Muscle layer of duodenum (tissue), 2 donors: Measurements from ENCODE around the gene ODAD3.
A peak's percentile ranks its signal among the peaks of the same experiment; 100 is the strongest.

Source experiments
- H3K27ac ChIP-seq: one replicate; pipeline ENCODE4 v1.7.0; 2013; ENCODE audit warnings: mild to moderate bottlenecking, low read length
- H3K27me3 ChIP-seq: one replicate; pipeline ENCODE4 v1.7.0; 2013; ENCODE audit warnings: low read depth, mild to moderate bottlenecking, control low read depth, low read length
- H3K36me3 ChIP-seq, 2 donors: one replicate each; pipeline ENCODE4 v1.7.0; 2013; ENCODE audit warnings: low read length in 2 of 2, control low read depth in 1 of 2, mild to moderate bottlenecking in 1 of 2; ENCODE audit not compliant: insufficient read depth in 2 of 2, control insufficient read depth in 1 of 2
- H3K4me1 ChIP-seq, 2 donors: one replicate each; pipeline ENCODE4 v1.7.0; 2013; ENCODE audit warnings: low read length in 2 of 2, mild to moderate bottlenecking in 2 of 2, control low read depth in 1 of 2, moderate library complexity in 1 of 2; ENCODE audit not compliant: insufficient read depth in 2 of 2, control insufficient read depth in 1 of 2
- H3K4me3 ChIP-seq, 2 donors: one replicate each; pipeline ENCODE4 v1.7.0; 2013; ENCODE audit warnings: low read length in 2 of 2, low read depth in 1 of 2, mild to moderate bottlenecking in 1 of 2
- H3K9me3 ChIP-seq, 2 donors: one replicate each; pipeline ENCODE4 v1.7.0; 2013; ENCODE audit warnings: low read length in 2 of 2, control low read depth in 1 of 2, mild to moderate bottlenecking in 1 of 2; ENCODE audit not compliant: control insufficient read depth in 1 of 2
- donor health status: healthy.

The ODAD3 gene

DNA sequence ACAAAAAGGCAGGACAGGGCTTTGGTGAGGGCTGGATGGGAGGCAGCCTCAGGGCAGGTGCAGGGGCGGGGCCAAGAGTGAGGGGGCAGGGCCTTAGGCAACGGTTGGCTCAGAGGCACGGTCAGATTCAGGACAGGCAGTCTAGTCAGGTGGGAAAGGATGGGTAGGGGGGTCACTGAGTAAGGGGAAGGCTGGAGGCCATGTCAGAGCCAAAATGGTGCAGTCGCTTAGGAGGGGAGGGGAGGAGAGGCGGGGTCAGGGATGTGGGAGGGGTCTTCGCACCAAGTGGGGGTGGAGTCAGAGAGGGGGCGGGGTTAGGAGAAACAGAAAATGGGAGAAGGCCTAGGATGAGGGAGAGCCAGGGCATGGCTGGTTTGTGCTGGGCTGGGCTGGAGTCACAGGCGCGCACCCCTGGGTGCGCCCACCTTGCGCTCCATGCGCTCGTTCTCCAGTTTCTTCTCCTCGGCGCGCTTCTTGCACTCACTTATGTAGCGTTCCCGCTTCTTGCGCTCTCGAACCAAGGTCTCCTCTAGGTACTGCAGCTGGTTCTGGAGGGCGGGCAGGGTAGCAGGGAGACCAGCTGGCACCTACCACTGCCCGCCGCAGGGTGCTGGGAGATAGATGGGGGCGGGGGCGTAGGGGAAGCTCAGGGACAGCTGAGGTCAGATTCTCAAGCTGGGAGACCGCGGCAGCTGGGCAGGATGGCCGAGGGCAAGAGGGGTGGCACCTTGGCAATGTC, 9.0 kb downstream of the ODAD3 start:
- H3K36me3 ChIP-seq: no peaks in the 10 kb centered on the region
- peaks cover 25% of the 10 kb centered on the region for H3K27me3 ChIP-seq
- no peaks in the 10 kb centered on the region for H3K9me3 ChIP-seq
- H3K4me3 ChIP-seq: no peak overlapping the region
- no peak overlapping the region for H3K27ac ChIP-seq
- H3K4me1 ChIP-seq: peaks cover 0 to 24% of the 10 kb centered on the region in 2 donors

DNA sequence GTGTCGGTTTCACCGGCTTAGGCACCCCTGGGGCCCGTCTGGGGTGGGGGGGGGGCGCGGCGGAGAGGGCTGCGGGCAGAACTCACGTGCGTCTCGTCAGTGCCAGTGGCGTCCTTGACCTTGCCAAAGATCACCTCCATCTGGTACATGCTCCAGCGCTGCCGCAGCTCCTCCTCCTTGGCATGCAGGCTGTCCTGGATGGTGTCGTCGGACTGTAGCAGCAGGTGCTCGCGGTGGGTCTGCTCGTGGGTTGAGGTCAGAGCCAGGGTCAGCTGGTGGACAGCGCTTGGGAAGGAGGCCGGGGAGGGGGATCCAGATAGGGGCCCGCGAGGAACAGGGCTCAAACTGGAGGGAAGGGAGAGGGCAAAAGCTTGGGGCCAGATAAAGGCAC, 11.1 kb downstream of the ODAD3 start:
- H3K27ac ChIP-seq: no peak overlapping the region
- H3K4me3 ChIP-seq: no peak overlapping the region
- H3K27me3 ChIP-seq: peaks cover 36% of the 10 kb centered on the region
- no peaks in the 10 kb centered on the region for H3K36me3 ChIP-seq
- no peaks in the 10 kb centered on the region for H3K9me3 ChIP-seq
- peaks cover 0 to 33% of the 10 kb centered on the region in 2 donors for H3K4me1 ChIP-seq

DNA sequence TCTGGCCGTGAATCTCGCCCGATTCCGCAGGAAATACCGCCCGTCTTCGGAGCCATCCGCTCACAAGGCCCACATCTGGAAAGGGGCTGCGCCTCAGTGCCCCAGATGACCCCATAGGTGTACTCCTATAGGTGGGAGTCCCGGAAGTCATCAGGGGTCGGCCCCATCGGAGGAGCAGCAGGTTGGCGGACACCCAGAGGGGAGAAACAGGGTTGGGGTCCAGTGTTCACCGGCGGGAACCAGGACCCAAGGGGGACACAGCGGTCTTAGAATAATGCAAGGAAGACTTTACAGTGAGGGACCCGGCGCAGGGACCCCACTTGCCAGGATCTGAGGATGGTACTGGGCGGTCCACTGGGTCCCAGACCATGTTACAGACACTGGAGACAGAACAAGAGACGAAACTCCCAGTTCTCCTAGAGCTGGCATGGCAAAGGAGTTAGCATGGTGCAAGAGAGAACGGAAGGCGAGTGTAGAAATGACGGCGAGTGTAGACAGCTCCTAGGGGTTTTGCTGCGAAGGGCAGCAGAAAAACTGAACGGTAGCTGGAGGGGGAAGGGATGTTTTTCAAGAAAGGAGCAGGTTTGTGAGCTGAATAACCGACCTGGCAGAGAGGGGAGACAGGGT, 11.6 kb downstream of the ODAD3 start:
- Histone ChIP-seq H3K9me3 (no peaks in the 10 kb centered on the region), H3K4me1 (peaks cover 0 to 38% of the 10 kb centered on the region in 2 donors), H3K27me3 (peaks cover 41% of the 10 kb centered on the region)

DNA sequence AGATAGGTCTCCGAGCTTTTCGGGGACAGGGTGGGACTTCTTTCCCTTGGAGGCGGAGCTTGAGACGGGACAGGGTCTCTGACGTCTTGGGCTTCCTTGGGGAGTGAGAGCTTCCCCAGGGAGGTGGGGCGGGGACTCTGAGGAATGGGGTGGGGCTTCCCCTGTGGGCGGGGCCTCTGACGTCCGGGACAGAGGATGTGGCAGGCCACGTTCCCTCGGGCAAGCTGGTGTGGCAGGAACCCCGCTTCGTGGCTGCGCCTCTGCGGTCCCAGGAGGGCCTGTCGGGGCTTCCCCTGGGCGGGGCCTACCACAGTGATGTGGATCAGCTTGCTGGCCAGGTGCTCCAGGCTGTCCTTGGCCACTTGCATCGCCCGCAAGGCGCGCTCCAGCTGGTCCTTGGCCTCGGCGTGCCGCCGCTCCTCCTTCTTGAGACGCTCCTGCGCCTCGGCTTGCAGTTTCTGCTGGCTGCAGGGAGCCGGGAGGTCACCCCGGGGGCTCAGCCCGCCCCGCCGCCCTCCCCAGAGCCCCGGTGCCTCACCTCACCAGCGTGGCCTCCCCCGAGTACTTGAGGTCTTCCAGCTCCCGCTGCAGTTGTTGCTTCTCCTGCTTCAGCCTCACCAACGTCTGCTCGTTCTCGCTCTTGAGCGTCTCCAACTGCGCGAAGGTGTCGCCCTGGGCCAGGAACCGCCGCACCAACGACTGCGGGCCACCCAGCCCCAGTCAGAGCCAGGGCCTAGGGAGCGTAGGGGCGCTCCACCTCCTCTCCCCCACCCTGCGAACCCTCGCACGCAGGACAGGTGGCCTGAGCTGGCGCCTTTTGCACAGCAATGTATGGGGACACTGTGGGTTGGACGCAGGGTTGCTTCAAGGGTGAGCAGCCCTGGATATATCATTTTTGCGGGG, 12.5 kb downstream of the ODAD3 start:
- H3K4me1 ChIP-seq: peaks cover 0 to 38% of the 10 kb centered on the region in 2 donors
- H3K27ac ChIP-seq: no peak overlapping the region
- no peaks in the 10 kb centered on the region for H3K36me3 ChIP-seq
- H3K9me3 ChIP-seq: no peaks in the 10 kb centered on the region
- H3K4me3 ChIP-seq: peak overlapping the region; percentile 21 to 48
- peaks cover 42% of the 10 kb centered on the region for H3K27me3 ChIP-seq

More for the DNA sequence above, 11.6 kb downstream of the ODAD3 start:
- Histone ChIP-seq H3K36me3 (no peaks in the 10 kb centered on the region), H3K27ac (no peak overlapping the region), H3K4me3 (no peak overlapping the region)

DNA sequence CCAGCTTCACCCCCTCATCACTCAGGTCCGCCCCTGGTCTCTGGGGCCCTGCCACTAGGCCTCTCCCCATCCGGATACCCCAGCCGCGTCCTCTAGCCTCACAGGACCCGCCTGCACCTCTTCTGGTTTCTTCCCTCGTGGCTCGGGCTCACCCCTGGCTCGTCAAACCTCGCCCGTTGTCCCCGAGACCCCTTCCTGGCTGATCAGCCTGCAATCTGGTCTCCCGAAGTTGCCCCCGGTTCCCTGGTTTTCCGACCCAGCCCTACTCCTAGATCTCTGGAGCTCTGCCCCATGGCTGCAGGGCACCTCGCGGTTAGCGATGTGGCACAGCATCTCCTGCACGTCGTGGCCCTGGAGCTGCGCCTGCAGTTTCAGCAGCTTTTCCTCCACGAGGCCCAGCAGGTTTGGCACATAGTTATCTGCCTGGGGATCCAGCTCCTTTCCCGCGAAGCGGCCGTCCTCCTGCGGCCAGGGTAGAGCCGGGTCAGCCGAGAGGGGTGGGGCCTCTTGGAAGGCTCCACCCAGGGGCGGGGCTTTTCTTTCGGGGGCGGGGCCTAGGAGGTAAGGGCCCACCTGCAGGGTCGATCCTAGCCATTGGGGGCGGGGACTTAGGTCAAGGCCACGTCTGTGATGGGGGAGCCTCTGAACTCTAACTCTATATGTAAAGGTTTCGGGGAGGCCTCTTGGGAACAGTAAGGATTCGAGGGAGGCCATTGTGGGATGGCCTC, 13.4 kb downstream of the ODAD3 start:
- Histone ChIP-seq H3K27ac (no peak overlapping the region), H3K36me3 (no peaks in the 10 kb centered on the region), H3K4me1 (peaks cover 0 to 38% of the 10 kb centered on the region in 2 donors), H3K27me3 (peaks cover 42% of the 10 kb centered on the region), H3K4me3 (peak overlapping the region; percentile 23 to 48), H3K9me3 (no peaks in the 10 kb centered on the region)

DNA sequence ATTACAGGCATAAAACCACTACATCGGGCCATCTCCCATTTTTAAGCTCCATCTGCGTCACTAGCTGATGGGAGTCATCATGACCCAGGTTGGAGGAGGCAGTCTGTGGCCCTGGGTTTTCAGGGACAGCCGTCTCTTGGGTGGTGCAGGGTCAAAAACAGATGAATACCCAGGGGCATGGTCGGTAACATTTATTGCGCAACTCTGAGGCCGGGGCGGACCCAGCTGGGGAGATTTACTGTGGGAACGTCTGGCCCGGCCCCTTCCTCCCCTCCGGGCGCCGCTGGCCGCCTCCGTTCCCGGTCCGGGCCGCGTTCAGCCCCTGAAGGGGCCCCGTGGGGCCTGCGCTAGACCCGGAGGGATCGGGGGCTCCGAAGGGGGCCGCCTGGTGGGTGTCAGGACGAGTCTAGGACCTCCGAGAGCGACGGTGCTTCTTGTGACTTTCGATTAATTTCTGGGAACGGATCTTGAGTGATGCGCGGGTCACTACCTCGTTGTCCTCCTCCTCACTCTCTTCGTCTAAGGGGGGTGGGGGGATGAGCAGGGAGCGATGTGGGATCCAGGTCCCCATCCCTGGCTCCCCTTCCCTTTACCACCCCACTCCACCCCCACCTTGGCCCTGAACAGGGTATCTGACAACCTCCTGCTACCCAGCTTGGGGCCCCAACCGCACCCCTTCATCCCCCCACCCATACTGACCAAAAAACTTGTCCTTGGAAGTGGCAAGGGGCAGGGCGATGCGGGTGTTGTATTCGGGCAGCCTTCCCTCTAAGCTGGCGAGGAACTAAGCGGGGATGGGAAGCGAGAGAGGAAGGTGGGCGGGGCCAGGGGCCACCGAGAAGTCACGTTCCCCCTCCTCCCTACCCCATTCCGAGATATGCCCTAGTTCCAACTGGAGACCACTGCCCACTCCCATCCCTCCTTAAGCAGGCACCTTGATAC, 14.2 kb downstream of the ODAD3 start:
- Histone ChIP-seq H3K36me3 (no peaks in the 10 kb centered on the region), H3K27ac (no peak overlapping the region), H3K9me3 (no peaks in the 10 kb centered on the region), H3K4me3 (peak overlapping the region; percentile 23 to 45), H3K27me3 (peaks cover 42% of the 10 kb centered on the region), H3K4me1 (peaks cover 0 to 38% of the 10 kb centered on the region in 2 donors)

DNA sequence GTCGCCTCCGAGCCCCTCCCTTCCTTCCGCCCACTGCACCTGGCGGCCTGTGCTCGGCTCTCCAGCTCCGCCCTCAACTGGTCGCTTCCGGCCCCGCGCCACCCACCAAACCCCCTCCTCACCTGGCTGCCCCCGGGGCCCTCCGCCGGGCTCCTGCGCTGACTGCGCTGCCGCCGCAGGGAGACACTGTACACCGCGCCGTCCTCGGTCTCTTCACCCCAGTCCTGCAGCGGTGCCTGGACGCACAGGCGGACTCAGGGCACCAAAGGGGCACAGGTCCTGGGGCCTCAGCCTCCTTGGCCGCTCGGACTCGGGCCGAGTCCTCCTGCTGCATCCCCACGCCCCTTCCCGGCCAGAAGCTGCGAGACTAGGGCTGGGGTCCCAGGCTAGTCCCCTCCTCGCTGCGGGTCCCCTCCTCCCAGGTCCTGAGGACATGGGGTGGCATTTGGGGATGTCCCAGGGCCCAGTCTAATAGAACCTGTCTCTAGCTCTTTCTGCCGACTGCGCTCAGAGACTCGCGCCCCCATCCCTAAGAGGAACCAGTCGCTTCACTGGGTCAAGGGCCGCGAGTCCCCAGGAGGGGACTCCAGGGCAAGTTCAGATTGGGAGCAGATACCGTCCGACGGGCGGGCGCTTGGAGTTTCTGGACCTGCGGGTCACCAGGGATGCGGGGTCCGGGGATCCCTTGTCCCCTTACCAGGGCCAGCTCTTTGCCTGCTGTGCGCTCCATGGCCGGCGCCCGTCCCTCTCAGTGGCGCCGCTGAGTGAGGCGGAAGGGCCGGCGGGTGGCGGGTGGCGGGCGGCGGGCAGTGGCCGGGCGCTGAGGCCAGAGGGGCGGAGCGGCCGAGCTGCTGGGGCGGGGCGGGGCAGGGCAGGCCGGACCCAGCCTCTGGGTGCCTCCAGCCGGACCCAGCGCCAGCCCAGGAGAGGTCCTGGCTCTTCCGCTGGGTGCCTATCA, 16.1 kb downstream of the ODAD3 start, which contains the start of gene RGL3:
Gene RGL3 (minus strand): TSS at position 766 of the 958 bp plus-strand sequence. CDS start 36 bp downstream, at position 730.
- H3K9me3 ChIP-seq: no peaks in the 10 kb centered on the region
- peaks cover 38% of the 10 kb centered on the region for H3K27me3 ChIP-seq
- H3K36me3 ChIP-seq: no peaks in the 10 kb centered on the region
- H3K4me1 ChIP-seq: peaks cover 0 to 38% of the 10 kb centered on the region in 2 donors
- H3K27ac ChIP-seq: no peak within 1 kb of the TSS
- H3K4me3 ChIP-seq: peak within 1 kb of the TSS; percentile 33 to 51

DNA sequence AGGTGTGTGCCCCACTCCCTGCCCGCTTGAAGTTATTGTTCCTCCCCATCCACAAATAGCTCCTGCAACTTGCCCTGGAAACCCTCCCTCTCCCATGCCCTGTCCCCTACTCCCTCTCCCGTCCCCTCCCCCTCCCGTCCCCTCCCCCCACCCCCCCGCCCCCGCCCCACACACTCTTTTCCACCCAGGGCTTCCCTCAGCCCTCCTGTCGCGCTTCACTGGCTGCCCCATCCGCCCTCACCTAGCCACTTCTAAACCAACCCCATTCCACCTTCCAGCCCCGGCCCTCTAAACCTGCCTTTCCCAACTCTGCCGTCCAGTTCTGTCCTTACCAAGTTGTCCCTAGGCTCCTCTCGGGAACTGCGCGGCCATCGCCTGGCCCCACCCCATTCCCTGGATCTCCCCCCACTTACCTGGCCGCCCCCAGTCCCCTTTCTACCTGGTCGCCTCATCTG, 16.8 kb downstream of the ODAD3 start:
- Histone ChIP-seq H3K4me1 (peaks cover 0 to 34% of the 10 kb centered on the region in 2 donors), H3K27me3 (peaks cover 31% of the 10 kb centered on the region), H3K36me3 (no peaks in the 10 kb centered on the region), H3K4me3 (peak overlapping the region in 1 of 2 donors; percentile 51), H3K9me3 (no peaks in the 10 kb centered on the region), H3K27ac (no peak overlapping the region)

DNA sequence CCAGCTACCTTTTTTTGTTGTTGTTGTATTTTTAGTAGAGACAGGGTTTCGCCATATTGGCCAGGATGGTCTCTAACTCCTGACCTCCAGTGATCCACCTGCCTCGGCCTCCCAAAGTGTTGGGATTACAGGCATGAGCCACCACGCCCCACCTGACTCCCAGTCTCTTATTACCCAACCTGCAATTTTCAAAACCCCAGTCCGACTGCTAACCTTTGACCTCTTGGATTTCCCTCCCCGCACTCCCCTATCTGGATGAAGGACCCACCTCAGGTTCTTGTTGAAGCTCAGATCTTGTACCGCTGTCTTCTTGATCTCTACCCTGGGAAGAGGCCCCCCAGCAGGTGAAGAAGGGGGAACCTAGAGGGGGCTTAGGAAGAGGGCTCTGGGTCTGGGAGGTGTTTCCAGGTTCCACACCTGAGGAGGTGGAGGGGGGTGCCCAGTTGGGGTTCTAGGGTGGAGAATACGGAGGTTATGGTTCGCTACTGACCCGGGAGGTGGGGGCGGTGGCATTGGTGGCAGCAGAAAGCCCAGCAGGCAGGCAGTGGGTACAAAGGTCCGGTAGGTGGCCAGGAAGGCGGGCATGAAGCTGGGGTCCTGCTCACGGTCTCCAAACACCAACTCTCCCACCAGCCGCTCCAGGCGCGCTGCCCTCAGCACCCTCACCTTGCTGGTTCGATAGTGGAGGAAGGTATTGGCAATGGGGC, 18.4 kb downstream of the ODAD3 start:
- H3K27ac ChIP-seq: no peak overlapping the region
- H3K9me3 ChIP-seq: no peaks in the 10 kb centered on the region
- peaks cover 23% of the 10 kb centered on the region for H3K27me3 ChIP-seq
- H3K4me3 ChIP-seq: no peak overlapping the region
- peaks cover 0 to 20% of the 10 kb centered on the region in 2 donors for H3K4me1 ChIP-seq
- no peaks in the 10 kb centered on the region for H3K36me3 ChIP-seq
